Measurements from ENCODE around the gene PPP3CA. TPM values are rescaled to one million over a fixed set of nuclear protein-coding genes. Genes with fewer than 3 reads are reported as not detected.

Gene PPP3CA
- total RNA-seq, 1 experiment from 2014 or later: 31.0 TPM

- ATAC-seq (no peak), DNase-seq (ENCODE audit: low read depth, low spot score) (no peak)
- CTCF ChIA-PET: no interaction called here
- no TSS peak for BruUV-seq (replicated peaks)
- in situ Hi-C loops (cut with HindIII; ENCODE audit: low pct_unique_long_range_greater_than_20kb, low sequenced_read_pairs): no loop called here
- no peaks in the 10 kb centered on the region for H3K27me3 ChIP-seq (ENCODE audit: control insufficient read depth, insufficient read depth, low read length)
- H3K36me3 ChIP-seq (ENCODE audit: control insufficient read depth, insufficient read depth, low read length): no peaks in the 10 kb centered on the region
- H3K27ac ChIP-seq (ENCODE audit: low read length): no peak overlapping the region
- H3K4me3 ChIP-seq (ENCODE audit: low read depth in 2 of 2, low read length in 2 of 2): no peak overlapping the region
- no peaks in the 10 kb centered on the region for H3K9me3 ChIP-seq (ENCODE audit: control insufficient read depth, insufficient read depth, low read depth, low read length)
- POLR2A ChIA-PET: no interaction called here
- intact Hi-C loops (cut with micrococcal nuclease; ENCODE audit: unreplicated experiment): no loop called here
- TF ChIP-seq TCF7L2 (IDR thresholded peaks at IDR 0.05; ENCODE audit: low read depth, low read length): no peak
- TF ChIP-seq SIN3A (IDR thresholded peaks at IDR 0.05; ENCODE audit: borderline replicate concordance, insufficient read depth, low read depth, low read length): no peak
- no peak for TF ChIP-seq REST (IDR thresholded peaks at IDR 0.05; ENCODE audit: insufficient read depth in 1 of 2, low read depth in 2 of 2, low read length in 1 of 2)
- TF ChIP-seq POLR2AphosphoS5 (IDR thresholded peaks at IDR 0.05; ENCODE audit: low read depth, low read length): no peak
- no peak for TF ChIP-seq CTCF (IDR thresholded peaks at IDR 0.05)
- H3K4me1 ChIP-seq (ENCODE audit: control insufficient read depth, insufficient read depth, low read length): no peaks in the 10 kb centered on the region
Measured at GRCh38 chr4:101119141-101119540, 228.2 kb downstream of the PPP3CA start.

DNA sequence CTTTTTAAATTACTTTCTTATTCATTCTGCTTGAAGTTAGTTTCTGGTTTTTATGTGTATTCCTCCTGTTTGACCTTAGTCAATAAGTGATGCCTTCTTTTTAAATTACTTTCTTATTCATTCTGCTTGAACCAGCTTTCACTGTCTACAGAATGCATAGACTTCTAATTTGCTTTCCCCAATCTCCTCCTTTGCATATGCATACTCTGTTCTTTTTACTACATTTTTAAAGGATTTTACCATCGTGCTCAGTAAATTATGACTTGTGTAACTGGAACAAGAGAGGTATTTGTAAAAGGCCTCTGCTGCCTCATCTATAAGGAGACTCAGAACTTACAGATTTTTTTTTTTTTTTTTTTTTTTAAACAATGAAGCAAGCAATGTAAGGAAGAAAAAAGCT is 228.7 kb downstream of the PPP3CA start:
- TF ChIP-seq POLR2AphosphoS5 (IDR thresholded peaks at IDR 0.05; ENCODE audit: low read depth, low read length) (no peak), TCF7L2 (IDR thresholded peaks at IDR 0.05; ENCODE audit: low read depth, low read length) (no peak)
- intact Hi-C loops (cut with micrococcal nuclease; ENCODE audit: unreplicated experiment) (no loop called here), in situ Hi-C loops (cut with HindIII; ENCODE audit: low pct_unique_long_range_greater_than_20kb, low sequenced_read_pairs) (no loop called here)
- ChIA-PET CTCF (no interaction called here), POLR2A (no interaction called here)
- Histone ChIP-seq H3K4me3 (ENCODE audit: low read depth in 2 of 2, low read length in 2 of 2) (no peak overlapping the region), H3K27ac (ENCODE audit: low read length) (no peak overlapping the region), H3K27me3 (ENCODE audit: control insufficient read depth, insufficient read depth, low read length) (no peaks in the 10 kb centered on the region), H3K9me3 (ENCODE audit: control insufficient read depth, insufficient read depth, low read depth, low read length) (no peaks in the 10 kb centered on the region), H3K4me1 (ENCODE audit: control insufficient read depth, insufficient read depth, low read length) (no peaks in the 10 kb centered on the region), H3K36me3 (ENCODE audit: control insufficient read depth, insufficient read depth, low read length) (no peaks in the 10 kb centered on the region)
- BruUV-seq (replicated peaks): no TSS peak
- ATAC-seq (no peak), DNase-seq (ENCODE audit: low read depth, low spot score) (no peak)

DNA sequence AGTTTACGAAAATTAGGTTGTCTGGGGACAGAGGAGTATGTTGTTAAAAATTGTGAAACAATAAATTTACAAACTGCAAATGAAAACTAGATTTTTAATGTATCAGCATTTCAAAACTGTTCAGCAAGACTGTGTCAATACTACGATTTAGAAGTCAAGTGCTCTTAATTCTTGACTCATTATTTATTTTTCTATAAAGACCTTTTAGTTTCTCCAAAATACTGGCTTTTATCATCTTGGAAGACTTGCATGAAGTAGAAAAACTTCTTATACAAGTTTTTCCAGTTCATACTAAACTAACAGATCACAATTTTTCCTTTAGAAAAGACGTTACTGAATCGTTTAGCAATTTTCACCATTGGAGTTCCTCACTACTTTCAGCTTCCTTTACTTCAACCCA is 231.4 kb downstream of the PPP3CA start:
- no peak overlapping the region for H3K27ac ChIP-seq (ENCODE audit: low read length)

More for the DNA sequence above, 231.4 kb downstream of the PPP3CA start:
- no TSS peak for BruUV-seq (replicated peaks)
- H3K27me3 ChIP-seq (ENCODE audit: control insufficient read depth, insufficient read depth, low read length): no peaks in the 10 kb centered on the region
- DNase-seq (ENCODE audit: low read depth, low spot score) (no peak), ATAC-seq (no peak)
- TF ChIP-seq REST (IDR thresholded peaks at IDR 0.05; ENCODE audit: insufficient read depth in 1 of 2, low read depth in 2 of 2, low read length in 1 of 2) (no peak), SIN3A (IDR thresholded peaks at IDR 0.05; ENCODE audit: borderline replicate concordance, insufficient read depth, low read depth, low read length) (no peak), CTCF (IDR thresholded peaks at IDR 0.05) (no peak), TCF7L2 (IDR thresholded peaks at IDR 0.05; ENCODE audit: low read depth, low read length) (no peak), POLR2AphosphoS5 (IDR thresholded peaks at IDR 0.05; ENCODE audit: low read depth, low read length) (no peak)
- no peaks in the 10 kb centered on the region for H3K9me3 ChIP-seq (ENCODE audit: control insufficient read depth, insufficient read depth, low read depth, low read length)
- no peaks in the 10 kb centered on the region for H3K4me1 ChIP-seq (ENCODE audit: control insufficient read depth, insufficient read depth, low read length)
- H3K36me3 ChIP-seq (ENCODE audit: control insufficient read depth, insufficient read depth, low read length): no peaks in the 10 kb centered on the region
- no peak overlapping the region for H3K4me3 ChIP-seq (ENCODE audit: low read depth in 2 of 2, low read length in 2 of 2)
- ChIA-PET POLR2A (no interaction called here), CTCF (no interaction called here)
- intact Hi-C loops (cut with micrococcal nuclease; ENCODE audit: unreplicated experiment) (no loop called here), in situ Hi-C loops (cut with HindIII; ENCODE audit: low pct_unique_long_range_greater_than_20kb, low sequenced_read_pairs) (no loop called here)
